NCI-H2107 (cell line): Measurements from ENCODE around the gene GCAT.

Experiments
- DNase-seq: peaks from one replicate; lab custom pipeline; 2025; lab: John Stamatoyannopoulos, UW

GCAT gene

GRCh38 chr22:37811867-37812266 lies 4.1 kb downstream of the GCAT start:
- no peak for DNase-seq

GRCh38 chr22:37812869-37813678 lies 5.3 kb downstream of the GCAT start:
- no peak for DNase-seq

- no peak for DNase-seq
Observed at GRCh38 chr22:37815593-37815992, 7.9 kb downstream of the GCAT start.

DNA sequence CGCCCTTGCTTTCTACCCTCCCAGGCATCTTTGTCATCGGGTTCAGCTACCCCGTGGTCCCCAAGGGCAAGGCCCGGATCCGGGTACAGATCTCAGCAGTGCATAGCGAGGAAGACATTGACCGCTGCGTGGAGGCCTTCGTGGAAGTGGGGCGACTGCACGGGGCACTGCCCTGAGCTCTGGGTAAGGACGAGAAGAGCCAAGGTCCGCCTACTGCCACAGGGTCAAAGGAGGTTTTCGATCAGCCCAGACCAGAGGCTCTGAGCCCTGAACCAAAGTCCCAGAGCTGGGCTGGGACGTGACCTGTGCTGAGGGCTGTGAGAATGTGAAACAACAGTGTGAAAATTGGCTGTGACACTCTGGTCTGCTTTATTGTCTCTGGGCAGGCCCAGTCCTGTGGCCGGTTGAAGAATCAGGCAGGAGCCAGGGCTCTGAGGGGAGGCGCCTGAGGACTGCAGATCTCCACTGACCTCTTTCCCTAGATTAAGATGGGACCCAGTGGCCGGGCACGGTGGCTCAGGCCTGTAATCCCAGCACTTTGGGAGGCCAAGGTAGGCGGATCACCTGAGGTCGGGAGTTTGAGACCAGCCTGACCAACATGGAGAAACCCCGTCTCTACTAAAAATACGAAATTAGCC lies 8.9 kb downstream of the GCAT start:
- DNase-seq = no peak

DNA sequence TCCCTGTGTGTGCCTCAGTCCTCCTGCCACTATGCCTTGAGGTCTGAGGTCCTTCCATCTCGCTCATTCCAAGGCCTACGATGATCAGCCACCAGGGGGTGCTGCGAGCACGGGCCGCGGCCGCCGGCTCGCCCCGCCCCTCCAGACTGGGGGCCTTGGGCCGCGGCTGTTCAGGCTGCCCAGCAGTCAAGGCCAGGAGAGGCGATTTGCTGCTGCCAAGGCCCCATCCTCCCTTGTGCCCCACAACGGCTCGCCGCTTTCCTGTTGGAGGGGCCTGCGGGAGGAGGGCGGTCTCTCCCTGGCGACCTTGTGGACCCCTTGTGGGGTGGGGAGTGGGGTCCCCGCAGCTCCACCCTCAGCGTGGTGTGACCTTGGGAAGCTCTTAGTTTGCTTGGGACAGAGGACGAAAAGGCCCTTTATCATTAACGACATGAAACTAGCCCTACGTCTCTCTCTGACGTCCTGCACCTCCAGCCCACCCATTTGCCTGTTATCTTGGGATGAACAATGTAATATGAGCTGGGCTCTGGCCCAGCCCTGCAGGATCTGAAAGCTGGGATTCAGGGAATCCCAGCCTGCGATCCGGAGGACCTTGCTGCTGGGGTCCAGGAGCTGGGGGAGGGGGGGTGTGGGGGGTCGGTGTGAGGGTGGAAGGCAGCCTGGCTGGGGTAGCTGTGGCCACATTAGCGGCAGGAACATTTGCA lies 10.1 kb downstream of the GCAT start:
- DNase-seq = no peak

GRCh38 chr22:37818409-37819104 lies 10.8 kb downstream of the GCAT start:
- DNase-seq = no peak

- DNase-seq = no peak
Observed at GRCh38 chr22:37819105-37819433, 11.3 kb downstream of the GCAT start.

DNA sequence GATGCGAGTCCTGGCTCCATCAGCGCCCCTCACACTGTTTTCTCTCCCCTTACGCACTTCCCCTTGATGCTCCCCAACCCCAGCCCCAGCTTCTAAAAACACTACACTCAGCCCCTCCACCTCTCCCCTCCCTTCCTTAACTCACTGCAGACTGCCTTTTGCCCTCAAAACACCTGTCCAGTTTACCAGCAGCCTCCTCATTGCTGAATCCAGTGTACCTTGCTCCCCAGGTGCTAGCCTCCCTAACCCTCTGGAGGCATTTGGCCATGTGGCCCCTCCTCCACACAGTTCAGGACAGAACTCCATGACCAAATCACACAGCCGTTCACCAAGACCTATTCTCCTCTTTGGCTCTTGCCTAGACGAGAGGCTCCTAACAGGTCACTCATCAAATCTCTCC lies 12.6 kb downstream of the GCAT start:
- no peak for DNase-seq

- no peak for DNase-seq
Observed at GRCh38 chr22:37822079-37822833, 14.5 kb downstream of the GCAT start.

- DNase-seq = no peak
Observed at GRCh38 chr22:37823134-37823985, 15.6 kb downstream of the GCAT start, which contains the start of gene GALR3. Gene GALR3 (plus strand): TSS chr22:37823382. CDS start chr22:37823407, 25 bp downstream.

GRCh38 chr22:37824674-37825641 lies 17.2 kb downstream of the GCAT start:
- no peak for DNase-seq

DNA sequence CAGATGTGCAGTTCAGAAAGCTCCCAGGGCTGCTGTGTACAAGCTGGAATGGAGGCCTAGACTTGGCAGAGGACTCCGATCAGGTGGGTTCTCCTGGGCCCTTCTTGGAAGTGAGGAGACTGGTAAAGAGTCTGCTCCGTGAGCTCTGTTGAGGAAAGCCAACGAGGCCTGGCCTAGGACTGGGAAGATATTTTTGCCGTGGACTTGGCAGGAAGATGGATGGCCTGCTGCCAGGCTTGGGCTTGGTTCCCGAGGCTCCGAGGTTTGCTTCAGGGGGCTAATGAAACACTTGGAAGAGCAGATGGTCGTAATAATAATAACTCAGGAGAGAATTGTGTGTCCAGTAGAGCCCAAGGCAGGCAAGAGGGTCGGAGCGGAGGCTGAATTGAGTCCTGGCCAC lies 19.3 kb downstream of the GCAT start:
- DNase-seq = no peak

- no peak for DNase-seq
Observed at GRCh38 chr22:37830093-37830842, 22.5 kb downstream of the GCAT start.

GRCh38 chr22:37831472-37831871 lies 23.7 kb downstream of the GCAT start:
- no peak for DNase-seq

GRCh38 chr22:37832022-37832857 lies 24.5 kb downstream of the GCAT start:
- DNase-seq = no peak

GRCh38 chr22:37842015-37842793 lies 34.5 kb downstream of the GCAT start:
- no peak for DNase-seq

DNA sequence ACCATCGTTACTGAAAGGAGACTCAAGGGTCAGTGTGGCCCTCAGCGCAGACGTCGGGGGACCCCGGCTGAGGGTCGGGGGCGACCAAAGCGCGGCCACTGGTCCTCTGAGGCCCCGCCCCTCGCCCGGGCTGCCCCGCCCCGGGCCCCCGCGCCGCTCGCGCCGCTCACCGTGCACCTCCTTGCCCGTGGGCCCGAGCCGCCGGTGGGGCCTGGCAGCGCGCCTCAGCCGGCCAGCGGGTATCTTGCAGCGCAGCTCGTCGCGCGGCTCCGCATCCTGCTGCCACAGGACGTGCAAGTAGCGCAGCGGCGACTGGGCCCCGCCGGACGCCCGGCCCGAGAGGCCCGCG lies 36.0 kb downstream of the GCAT start:
- DNase-seq = no peak
